HG03039 (cell line): Measurements from ENCODE around the gene PXT1.

ENCODE experiments used
- ATAC-seq: cut with Tn5 transposase; IDR thresholded peaks from one replicate; pipeline ENCODE4 v1.9.1; 2021; ENCODE audit warnings: mild to moderate bottlenecking, moderate library complexity; ENCODE audit not compliant: unreplicated experiment

PXT1 gene

GRCh38 chr6:36392621-36393020, 50.0 kb downstream of the PXT1 start:
- ATAC-seq = no peak

- ATAC-seq = no peak
Measured at GRCh38 chr6:36389353-36389752, 53.3 kb downstream of the PXT1 start.

- no peak for ATAC-seq
Measured at GRCh38 chr6:36387440-36388303, 55.0 kb downstream of the PXT1 start, which contains the start of gene ETV7. TSS of gene ETV7 (minus strand) at chr6:36387669. CDS start at chr6:36387541, 128 bp downstream.

GRCh38 chr6:36386495-36387439, 55.9 kb downstream of the PXT1 start:
- ATAC-seq = no peak

GRCh38 chr6:36384095-36384494, 58.6 kb downstream of the PXT1 start:
- no peak for ATAC-seq

- no peak for ATAC-seq
Measured at GRCh38 chr6:36383606-36384005, 59.0 kb downstream of the PXT1 start.

GRCh38 chr6:36382976-36383375, 59.7 kb downstream of the PXT1 start:
- no peak for ATAC-seq

GRCh38 chr6:36381502-36382389, 60.9 kb downstream of the PXT1 start:
- ATAC-seq = no peak

- ATAC-seq = no peak
Measured at GRCh38 chr6:36380166-36380565, 62.5 kb downstream of the PXT1 start.

- no peak for ATAC-seq
Measured at GRCh38 chr6:36378936-36379335, 63.7 kb downstream of the PXT1 start.

GRCh38 chr6:36378243-36378920, 64.3 kb downstream of the PXT1 start:
- ATAC-seq = no peak

GRCh38 chr6:36377594-36377993, 65.1 kb downstream of the PXT1 start:
- no peak for ATAC-seq

- no peak for ATAC-seq
Measured at GRCh38 chr6:36376742-36377141, 65.9 kb downstream of the PXT1 start.

- ATAC-seq = no peak
Measured at GRCh38 chr6:36376183-36376582, 66.5 kb downstream of the PXT1 start.

- no peak for ATAC-seq
Measured at GRCh38 chr6:36375644-36376155, 67.0 kb downstream of the PXT1 start.

GRCh38 chr6:36374972-36375371, 67.7 kb downstream of the PXT1 start:
- ATAC-seq = no peak

- ATAC-seq = no peak
Measured at GRCh38 chr6:36374194-36374593, 68.5 kb downstream of the PXT1 start.

- no peak for ATAC-seq
Measured at GRCh38 chr6:36373368-36374019, 69.2 kb downstream of the PXT1 start.

- no peak for ATAC-seq
Measured at GRCh38 chr6:36372088-36372487, 70.6 kb downstream of the PXT1 start.
